Measurements from ENCODE around the gene ENO3.

The ENO3 gene

GRCh38 chr17:4956493-4957061, 5.7 kb downstream of the ENO3 start:
- peaks cover 11% of the 10 kb centered on the region for H3K4me1 Mint-ChIP-seq
- peaks cover 4% of the 10 kb centered on the region for H3K36me3 Mint-ChIP-seq
- H3K9me3 Mint-ChIP-seq: no peaks in the 10 kb centered on the region
- H3K27ac Mint-ChIP-seq: peak overlapping the region; percentile 19
- H3K27me3 Mint-ChIP-seq: no peaks in the 10 kb centered on the region
- no peak overlapping the region for H3K4me3 Mint-ChIP-seq

- Mint-ChIP-seq H3K4me1 (peaks cover 11% of the 10 kb centered on the region), H3K36me3 (peaks cover 4% of the 10 kb centered on the region)
These were observed 7.2 kb downstream of the ENO3 start for GRCh38 chr17:4958102-4958501.

GRCh38 chr17:4959261-4959965, 8.5 kb downstream of the ENO3 start:
- peaks cover 4% of the 10 kb centered on the region for H3K36me3 Mint-ChIP-seq
- no peaks in the 10 kb centered on the region for H3K9me3 Mint-ChIP-seq
- peak overlapping the region; percentile 72 for H3K27ac Mint-ChIP-seq
- peaks cover 7% of the 10 kb centered on the region for H3K4me1 Mint-ChIP-seq
- H3K27me3 Mint-ChIP-seq: no peaks in the 10 kb centered on the region
- H3K4me3 Mint-ChIP-seq: no peak overlapping the region

More at GRCh38 chr17:4958102-4958501, 7.2 kb downstream of the ENO3 start:
- Mint-ChIP-seq H3K9me3 (no peaks in the 10 kb centered on the region), H3K4me3 (no peak overlapping the region), H3K27me3 (no peaks in the 10 kb centered on the region), H3K27ac (no peak overlapping the region)

- no peak overlapping the region for H3K4me3 Mint-ChIP-seq
- peaks cover 11% of the 10 kb centered on the region for H3K4me1 Mint-ChIP-seq
- H3K36me3 Mint-ChIP-seq: peaks cover 6% of the 10 kb centered on the region
- no peaks in the 10 kb centered on the region for H3K9me3 Mint-ChIP-seq
- no peak overlapping the region for H3K27ac Mint-ChIP-seq
- no peaks in the 10 kb centered on the region for H3K27me3 Mint-ChIP-seq
These were observed 9.5 kb downstream of the ENO3 start for GRCh38 chr17:4960279-4960922.

- H3K36me3 Mint-ChIP-seq: peaks cover 20% of the 10 kb centered on the region
- H3K4me1 Mint-ChIP-seq: peaks cover 30% of the 10 kb centered on the region
- no peaks in the 10 kb centered on the region for H3K27me3 Mint-ChIP-seq
- peak overlapping the region; percentile 8 for H3K4me3 Mint-ChIP-seq
- peak overlapping the region; percentile 74 for H3K27ac Mint-ChIP-seq
- H3K9me3 Mint-ChIP-seq: no peaks in the 10 kb centered on the region
These were observed 14.5 kb downstream of the ENO3 start for GRCh38 chr17:4965311-4965986.

- Mint-ChIP-seq H3K9me3 (no peaks in the 10 kb centered on the region), H3K4me3 (no peak overlapping the region), H3K4me1 (peaks cover 38% of the 10 kb centered on the region), H3K27ac (no peak overlapping the region), H3K27me3 (no peaks in the 10 kb centered on the region), H3K36me3 (peaks cover 23% of the 10 kb centered on the region)
These were observed 16.1 kb downstream of the ENO3 start for GRCh38 chr17:4966844-4967538.

- Mint-ChIP-seq H3K9me3 (no peaks in the 10 kb centered on the region), H3K4me1 (peaks cover 38% of the 10 kb centered on the region), H3K27me3 (no peaks in the 10 kb centered on the region), H3K36me3 (peaks cover 23% of the 10 kb centered on the region), H3K27ac (peak within 1 kb of the TSS; percentile 71), H3K4me3 (no peak within 1 kb of the TSS)
These were observed 16.9 kb downstream of the ENO3 start, which contains the start of gene SPAG7 for GRCh38 chr17:4967539-4968485. Gene SPAG7 (minus strand): TSS chr17:4967817. CDS start chr17:4967804, 13 bp downstream.

GRCh38 chr17:4968486-4969046, 17.6 kb downstream of the ENO3 start:
- Mint-ChIP-seq H3K36me3 (peaks cover 23% of the 10 kb centered on the region), H3K27me3 (no peaks in the 10 kb centered on the region), H3K4me3 (no peak overlapping the region), H3K4me1 (peaks cover 38% of the 10 kb centered on the region), H3K27ac (no peak overlapping the region), H3K9me3 (no peaks in the 10 kb centered on the region)

GRCh38 chr17:4969047-4969550, 18.2 kb downstream of the ENO3 start:
- H3K36me3 Mint-ChIP-seq: peaks cover 25% of the 10 kb centered on the region
- H3K27ac Mint-ChIP-seq: no peak overlapping the region

GRCh38 chr17:4969551-4970173, 18.7 kb downstream of the ENO3 start:
- no peak overlapping the region for H3K27ac Mint-ChIP-seq
- H3K9me3 Mint-ChIP-seq: no peaks in the 10 kb centered on the region
- H3K27me3 Mint-ChIP-seq: no peaks in the 10 kb centered on the region
- no peak overlapping the region for H3K4me3 Mint-ChIP-seq
- H3K4me1 Mint-ChIP-seq: peaks cover 38% of the 10 kb centered on the region
- H3K36me3 Mint-ChIP-seq: peaks cover 25% of the 10 kb centered on the region

More at GRCh38 chr17:4969047-4969550, 18.2 kb downstream of the ENO3 start:
- peaks cover 38% of the 10 kb centered on the region for H3K4me1 Mint-ChIP-seq
- no peaks in the 10 kb centered on the region for H3K9me3 Mint-ChIP-seq
- no peak overlapping the region for H3K4me3 Mint-ChIP-seq
- no peaks in the 10 kb centered on the region for H3K27me3 Mint-ChIP-seq

GRCh38 chr17:4970273-4970672, 19.4 kb downstream of the ENO3 start:
- no peak overlapping the region for H3K27ac Mint-ChIP-seq
- H3K4me1 Mint-ChIP-seq: peaks cover 38% of the 10 kb centered on the region
- no peak overlapping the region for H3K4me3 Mint-ChIP-seq
- no peaks in the 10 kb centered on the region for H3K9me3 Mint-ChIP-seq
- no peaks in the 10 kb centered on the region for H3K27me3 Mint-ChIP-seq
- H3K36me3 Mint-ChIP-seq: peaks cover 25% of the 10 kb centered on the region

- H3K36me3 Mint-ChIP-seq: peaks cover 21% of the 10 kb centered on the region
- H3K27ac Mint-ChIP-seq: peak overlapping the region; percentile 57
- no peaks in the 10 kb centered on the region for H3K27me3 Mint-ChIP-seq
- H3K4me3 Mint-ChIP-seq: no peak overlapping the region
- no peaks in the 10 kb centered on the region for H3K9me3 Mint-ChIP-seq
- peaks cover 31% of the 10 kb centered on the region for H3K4me1 Mint-ChIP-seq
These were observed 20.9 kb downstream of the ENO3 start for GRCh38 chr17:4971826-4972225.

GRCh38 chr17:4972322-4972721, 21.4 kb downstream of the ENO3 start:
- H3K9me3 Mint-ChIP-seq: no peaks in the 10 kb centered on the region
- H3K4me1 Mint-ChIP-seq: peaks cover 31% of the 10 kb centered on the region
- peaks cover 21% of the 10 kb centered on the region for H3K36me3 Mint-ChIP-seq
- H3K27ac Mint-ChIP-seq: peak overlapping the region; percentile 81
- no peak overlapping the region for H3K4me3 Mint-ChIP-seq
- H3K27me3 Mint-ChIP-seq: no peaks in the 10 kb centered on the region
